ENCODE results near the gene SEMA4D.

The SEMA4D gene

GRCh38 chr9:89448821-89449220, 49.1 kb downstream of the SEMA4D start:
- no peak overlapping the region for H2AFZ ChIP-seq (ENCODE audit: low read depth, low read length)
- H3K9me3 ChIP-seq (ENCODE audit: insufficient read depth, low read length) = no peaks in the 10 kb centered on the region
- H3K4me1 ChIP-seq (ENCODE audit: low read length) = no peaks in the 10 kb centered on the region
- no peak overlapping the region for H3K4me2 ChIP-seq (ENCODE audit: low read length)
- TF ChIP-seq CTCF (IDR thresholded peaks at IDR 0.05; ENCODE audit: low read depth, low read length) = no peak
- no peaks in the 10 kb centered on the region for H3K79me2 ChIP-seq (ENCODE audit: low read length)
- no peak overlapping the region for H3K27ac ChIP-seq (ENCODE audit: low read length)
- no peak overlapping the region for H3K4me3 ChIP-seq (ENCODE audit: low read length)
- H3K9ac ChIP-seq (ENCODE audit: low read length) = no peak overlapping the region
- no peaks in the 10 kb centered on the region for H3K36me3 ChIP-seq (replicated peaks; ENCODE audit: low read depth, low read length)
- H4K20me1 ChIP-seq (ENCODE audit: insufficient read depth, low read length) = peaks cover 3% of the 10 kb centered on the region; the same call in 1 of the 2 replicates
- no peaks in the 10 kb centered on the region for H3K27me3 ChIP-seq (ENCODE audit: low read depth, low read length)

- Histone ChIP-seq H3K36me3 (replicated peaks; ENCODE audit: low read depth, low read length) (no peaks in the 10 kb centered on the region), H3K4me2 (ENCODE audit: low read length) (no peak overlapping the region), H3K27ac (ENCODE audit: low read length) (no peak overlapping the region), H3K9ac (ENCODE audit: low read length) (no peak overlapping the region), H3K79me2 (ENCODE audit: low read length) (no peaks in the 10 kb centered on the region), H3K9me3 (ENCODE audit: insufficient read depth, low read length) (no peaks in the 10 kb centered on the region), H3K4me1 (ENCODE audit: low read length) (no peaks in the 10 kb centered on the region), H3K4me3 (ENCODE audit: low read length) (no peak overlapping the region), H3K27me3 (ENCODE audit: low read depth, low read length) (no peaks in the 10 kb centered on the region), H4K20me1 (ENCODE audit: insufficient read depth, low read length) (peaks cover 3% of the 10 kb centered on the region; the same call in 1 of the 2 replicates), H2AFZ (ENCODE audit: low read depth, low read length) (no peak overlapping the region)
- TF ChIP-seq EZH2phosphoT487 (IDR thresholded peaks at IDR 0.05; ENCODE audit: low read depth) = no peak
- no peak for TF ChIP-seq CTCF (IDR thresholded peaks at IDR 0.05; ENCODE audit: low read depth, low read length)
Observed at GRCh38 chr9:89448381-89448780, 49.5 kb downstream of the SEMA4D start.

- H3K79me2 ChIP-seq (ENCODE audit: low read length) = no peaks in the 10 kb centered on the region
- H4K20me1 ChIP-seq (ENCODE audit: insufficient read depth, low read length) = peaks cover 10% of the 10 kb centered on the region; the same call in 1 of the 2 replicates
- H3K36me3 ChIP-seq (replicated peaks; ENCODE audit: low read depth, low read length) = no peaks in the 10 kb centered on the region
- peaks cover 4% of the 10 kb centered on the region for H3K4me1 ChIP-seq (ENCODE audit: low read length)
- TF ChIP-seq CTCF (IDR thresholded peaks at IDR 0.05; ENCODE audit: low read depth, low read length) (no peak), EZH2phosphoT487 (IDR thresholded peaks at IDR 0.05; ENCODE audit: low read depth) (no peak)
- no peak overlapping the region for H3K4me3 ChIP-seq (ENCODE audit: low read length)
- H3K9me3 ChIP-seq (ENCODE audit: insufficient read depth, low read length) = no peaks in the 10 kb centered on the region
- no peak overlapping the region for H3K27ac ChIP-seq (ENCODE audit: low read length)
- no peak overlapping the region for H3K9ac ChIP-seq (ENCODE audit: low read length)
- no peak overlapping the region for H3K4me2 ChIP-seq (ENCODE audit: low read length)
- no peaks in the 10 kb centered on the region for H3K27me3 ChIP-seq (ENCODE audit: low read depth, low read length)
- H2AFZ ChIP-seq (ENCODE audit: low read depth, low read length) = no peak overlapping the region
Observed at GRCh38 chr9:89447416-89447815, 50.5 kb downstream of the SEMA4D start.

- Histone ChIP-seq H3K4me3 (ENCODE audit: low read length) (no peak overlapping the region), H3K27me3 (ENCODE audit: low read depth, low read length) (no peaks in the 10 kb centered on the region), H3K9ac (ENCODE audit: low read length) (no peak overlapping the region), H3K4me2 (ENCODE audit: low read length) (no peak overlapping the region), H4K20me1 (ENCODE audit: insufficient read depth, low read length) (peaks cover 13% of the 10 kb centered on the region; the same call in 1 of the 2 replicates), H3K9me3 (ENCODE audit: insufficient read depth, low read length) (no peaks in the 10 kb centered on the region), H2AFZ (ENCODE audit: low read depth, low read length) (no peak overlapping the region), H3K79me2 (ENCODE audit: low read length) (no peaks in the 10 kb centered on the region), H3K4me1 (ENCODE audit: low read length) (peaks cover 9% of the 10 kb centered on the region), H3K36me3 (replicated peaks; ENCODE audit: low read depth, low read length) (no peaks in the 10 kb centered on the region), H3K27ac (ENCODE audit: low read length) (no peak overlapping the region)
- TF ChIP-seq EZH2phosphoT487 (IDR thresholded peaks at IDR 0.05; ENCODE audit: low read depth) (no peak), CTCF (IDR thresholded peaks at IDR 0.05; ENCODE audit: low read depth, low read length) (no peak)
Observed at GRCh38 chr9:89446961-89447310, 51.0 kb downstream of the SEMA4D start.
